Natural killer cell treated with Interleukin-12 subunit alpha and Interleukin-12 subunit beta and Interleukin-15 and Interleukin-18, amount 100 ng/mL, for 72 hours (primary cell): ENCODE data around the gene ZG16B. TPM values are rescaled to one million over a fixed set of nuclear protein-coding genes. Genes with fewer than 3 reads are reported as not detected.

Experiments used
- ATAC-seq, 2 donors: fragments of 150-1000 bp; cut with Tn5 transposase in 1 of 2; sonication (Bioruptor Pico), chemical (Tn5 transposase) in 1 of 2; 2 replicates each; pipeline ENCODE4 v1.10.0; 2021
- DNase-seq: peaks from one replicate; pipeline ENCODE4 v3.0.0; 2022; ENCODE audit warnings: low spot score
- H3K27ac Mint-ChIP-seq, 2 donors: 1 replicate in 1 of 2; 2 replicates in 1 of 2; pipeline ENCODE4 v1.8.0; 2022; ENCODE audit warnings: mixed read lengths in 2 of 2, mild to moderate bottlenecking in 1 of 2, moderate library complexity in 1 of 2
- H3K27me3 Mint-ChIP-seq, 2 donors: 1 replicate in 1 of 2; 2 replicates in 1 of 2; pipeline ENCODE4 v1.8.0; 2022; ENCODE audit warnings: mixed read lengths in 2 of 2
- H3K36me3 Mint-ChIP-seq: one replicate; pipeline ENCODE4 v1.8.0; 2022; ENCODE audit warnings: mixed read lengths
- H3K4me1 Mint-ChIP-seq, 2 donors: 1 replicate in 1 of 2; 2 replicates in 1 of 2; pipeline ENCODE4 v1.8.0; 2022; ENCODE audit warnings: low read depth in 2 of 2, mixed read lengths in 2 of 2, mild to moderate bottlenecking in 1 of 2
- H3K4me3 Mint-ChIP-seq: one replicate; pipeline ENCODE4 v1.8.0; 2022; ENCODE audit warnings: mixed read lengths
- H3K9me3 Mint-ChIP-seq: 2 replicates; pipeline ENCODE4 v1.8.0; 2022; ENCODE audit warnings: mixed read lengths
- total RNA-seq, 2 donors: library from RNA; stranded (reverse); gene quantifications; one replicate each; pipeline ENCODE4 v1.2.3, GENCODE V29; 2022

The ZG16B gene
- total RNA-seq, 2 donors from 2014 or later: 3.8 to 22.1 TPM

GRCh38 chr16:2852731-2853507 is 22.8 kb downstream of the ZG16B start:
- Mint-ChIP-seq H3K4me3 (no peak overlapping the region), H3K9me3 (peaks cover 5% of the 10 kb centered on the region), H3K36me3 (peaks cover 10% of the 10 kb centered on the region), H3K27me3 (peaks cover 9 to 14% of the 10 kb centered on the region in 2 donors), H3K27ac (no peak overlapping the region), H3K4me1 (peaks cover 11 to 20% of the 10 kb centered on the region in 2 donors)
- ATAC-seq (no peak), DNase-seq (no peak)

- peaks cover 9 to 15% of the 10 kb centered on the region in 2 donors for H3K27me3 Mint-ChIP-seq
- H3K4me1 Mint-ChIP-seq: peaks cover 11 to 20% of the 10 kb centered on the region in 2 donors
- peaks cover 10% of the 10 kb centered on the region for H3K36me3 Mint-ChIP-seq
- no peak overlapping the region for H3K27ac Mint-ChIP-seq
- H3K4me3 Mint-ChIP-seq: no peak overlapping the region
- ATAC-seq (no peak), DNase-seq (no peak)
- H3K9me3 Mint-ChIP-seq: peaks cover 5% of the 10 kb centered on the region
These were observed 23.5 kb downstream of the ZG16B start for GRCh38 chr16:2853531-2854073.

- Mint-ChIP-seq H3K9me3 (peaks cover 5% of the 10 kb centered on the region), H3K4me1 (peaks cover 11 to 14% of the 10 kb centered on the region in 2 donors), H3K36me3 (peaks cover 10% of the 10 kb centered on the region), H3K4me3 (no peak overlapping the region), H3K27ac (no peak overlapping the region), H3K27me3 (peaks cover 2 to 7% of the 10 kb centered on the region in 2 donors)
- ATAC-seq (no peak), DNase-seq (no peak)
These were observed 24.7 kb downstream of the ZG16B start for GRCh38 chr16:2854700-2855309.

DNA sequence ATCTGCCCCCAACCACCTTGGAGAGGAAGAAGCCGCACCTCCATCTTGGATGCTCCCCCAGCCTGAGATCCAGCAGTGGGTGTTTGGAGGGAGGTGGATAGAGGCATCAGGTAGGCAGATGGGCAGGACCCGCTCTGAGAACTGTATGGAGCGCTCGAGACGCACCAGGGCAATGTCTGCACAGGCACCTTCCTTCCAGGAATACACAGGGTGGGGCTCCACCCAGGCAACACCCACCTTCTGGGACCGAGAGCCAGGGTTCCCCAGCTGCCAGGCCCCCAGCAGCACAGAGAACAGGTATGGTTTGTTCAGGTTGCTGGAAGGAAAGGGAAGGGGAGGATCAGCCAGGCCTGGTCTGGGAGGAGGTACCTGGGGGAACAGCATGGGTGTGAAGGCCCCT is 25.4 kb downstream of the ZG16B start:
- ATAC-seq: no peak
- no peak overlapping the region for H3K4me3 Mint-ChIP-seq
- peaks cover 10% of the 10 kb centered on the region for H3K36me3 Mint-ChIP-seq
- peaks cover 11 to 14% of the 10 kb centered on the region in 2 donors for H3K4me1 Mint-ChIP-seq
- H3K27me3 Mint-ChIP-seq: peaks cover 2 to 7% of the 10 kb centered on the region in 2 donors
- DNase-seq: no peak
- H3K9me3 Mint-ChIP-seq: peaks cover 5% of the 10 kb centered on the region
- H3K27ac Mint-ChIP-seq: no peak overlapping the region

DNA sequence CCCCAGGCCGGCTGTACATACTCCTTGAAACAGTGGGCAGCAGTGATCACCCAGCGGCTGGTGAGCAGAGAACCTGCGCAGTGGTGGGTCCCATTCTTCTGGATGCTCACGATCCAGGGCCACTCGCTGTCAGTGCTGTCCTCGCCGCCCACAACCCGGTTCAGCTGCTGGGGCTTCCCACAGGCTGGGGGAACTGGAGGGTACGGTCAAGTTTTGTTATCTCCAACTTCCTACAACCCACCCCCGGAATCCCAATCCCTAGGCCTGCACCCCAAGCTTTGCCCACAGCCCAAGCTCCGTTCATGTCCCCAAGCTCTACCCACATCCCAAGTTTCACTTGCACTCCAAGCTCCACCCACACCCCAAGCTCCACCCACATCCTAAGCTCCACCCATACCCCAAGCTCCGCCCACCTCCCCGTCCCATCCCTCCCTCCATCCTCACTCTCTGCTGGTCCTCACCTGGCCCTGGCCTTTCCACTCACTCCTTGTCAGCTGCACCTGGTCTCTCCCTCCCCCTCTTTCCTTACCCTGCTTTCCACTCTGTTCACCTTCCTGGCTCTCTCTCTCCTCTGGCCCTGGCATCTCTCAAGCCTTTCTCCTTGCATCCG is 26.1 kb downstream of the ZG16B start:
- peaks cover 2 to 8% of the 10 kb centered on the region in 2 donors for H3K27me3 Mint-ChIP-seq
- peak overlapping the region; percentile 49 for H3K4me3 Mint-ChIP-seq
- DNase-seq: no peak
- H3K36me3 Mint-ChIP-seq: peaks cover 10% of the 10 kb centered on the region
- H3K9me3 Mint-ChIP-seq: peaks cover 6% of the 10 kb centered on the region
- ATAC-seq: peak in 1 of 2 donors; percentile 67
- H3K4me1 Mint-ChIP-seq: peaks cover 11 to 14% of the 10 kb centered on the region in 2 donors
- peak overlapping the region in 1 of 2 donors; percentile 50 for H3K27ac Mint-ChIP-seq

GRCh38 chr16:2856686-2857450 is 26.8 kb downstream of the ZG16B start:
- Mint-ChIP-seq H3K27ac (peak overlapping the region in 1 of 2 donors; percentile 50), H3K36me3 (peaks cover 10% of the 10 kb centered on the region), H3K27me3 (peaks cover 2 to 12% of the 10 kb centered on the region in 2 donors), H3K4me1 (peaks cover 11 to 14% of the 10 kb centered on the region in 2 donors), H3K4me3 (no peak overlapping the region), H3K9me3 (peaks cover 8% of the 10 kb centered on the region)
- no peak for ATAC-seq
- no peak for DNase-seq

DNA sequence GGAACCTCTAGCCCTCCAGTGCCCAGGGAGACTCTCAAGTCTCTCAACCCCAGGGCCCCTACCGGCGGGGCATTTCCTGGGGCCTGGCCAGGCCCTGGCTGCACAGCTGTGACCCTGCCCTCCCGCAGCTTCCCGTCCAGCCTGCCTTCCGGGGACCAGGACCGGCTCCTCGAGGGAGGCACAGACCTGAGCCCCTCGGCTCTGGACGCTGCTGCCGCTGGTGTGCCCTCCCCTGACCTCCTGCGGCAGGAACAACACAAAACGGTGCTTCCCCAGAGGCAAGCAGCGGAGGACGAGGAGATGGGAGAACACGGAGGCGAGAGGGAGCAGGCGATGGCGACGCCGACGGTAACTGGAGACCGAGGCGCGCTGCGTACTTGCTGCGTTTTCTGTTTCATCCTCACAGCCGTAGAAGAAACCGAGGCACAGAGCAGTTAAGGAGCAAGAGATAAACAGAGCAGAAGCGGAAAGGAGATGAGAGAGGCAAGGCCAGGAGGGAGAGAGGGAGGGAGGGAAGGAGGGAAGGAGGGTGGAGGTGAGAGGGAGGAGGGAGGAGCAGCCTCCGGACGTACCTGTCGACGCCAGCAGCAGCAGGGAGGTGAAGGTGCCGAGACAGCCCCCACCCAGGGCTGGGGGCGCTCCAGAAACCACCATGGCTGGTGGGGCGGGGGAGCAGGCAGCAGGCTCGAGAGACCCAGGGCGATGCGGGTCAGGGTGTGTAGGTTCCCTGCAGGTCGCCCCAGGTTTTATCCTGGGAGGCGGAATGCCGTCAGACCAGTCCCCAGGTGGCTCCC is 27.5 kb downstream of the ZG16B start, which contains the start of gene PRSS22:
PRSS22 (minus strand) TSS at position 720 of the 794 bp plus-strand sequence; CDS start at position 654, 66 bp downstream.
- H3K27ac Mint-ChIP-seq: peak within 1 kb of the TSS in 1 of 2 donors; percentile 88
- ATAC-seq (peak; percentile 14 to 41), DNase-seq (no peak)
- peak within 1 kb of the TSS; percentile 90 for H3K4me3 Mint-ChIP-seq
- H3K27me3 Mint-ChIP-seq: peaks cover 2 to 12% of the 10 kb centered on the region in 2 donors
- peaks cover 11 to 14% of the 10 kb centered on the region in 2 donors for H3K4me1 Mint-ChIP-seq
- peaks cover 10% of the 10 kb centered on the region for H3K36me3 Mint-ChIP-seq
- peaks cover 8% of the 10 kb centered on the region for H3K9me3 Mint-ChIP-seq

GRCh38 chr16:2858245-2859025 is 28.3 kb downstream of the ZG16B start:
- ATAC-seq (no peak), DNase-seq (no peak)
- H3K27ac Mint-ChIP-seq: no peak overlapping the region
- no peak overlapping the region for H3K4me3 Mint-ChIP-seq
- H3K9me3 Mint-ChIP-seq: peaks cover 8% of the 10 kb centered on the region
- H3K4me1 Mint-ChIP-seq: peaks cover 11 to 14% of the 10 kb centered on the region in 2 donors
- H3K27me3 Mint-ChIP-seq: peaks cover 2 to 12% of the 10 kb centered on the region in 2 donors
- peaks cover 10% of the 10 kb centered on the region for H3K36me3 Mint-ChIP-seq

DNA sequence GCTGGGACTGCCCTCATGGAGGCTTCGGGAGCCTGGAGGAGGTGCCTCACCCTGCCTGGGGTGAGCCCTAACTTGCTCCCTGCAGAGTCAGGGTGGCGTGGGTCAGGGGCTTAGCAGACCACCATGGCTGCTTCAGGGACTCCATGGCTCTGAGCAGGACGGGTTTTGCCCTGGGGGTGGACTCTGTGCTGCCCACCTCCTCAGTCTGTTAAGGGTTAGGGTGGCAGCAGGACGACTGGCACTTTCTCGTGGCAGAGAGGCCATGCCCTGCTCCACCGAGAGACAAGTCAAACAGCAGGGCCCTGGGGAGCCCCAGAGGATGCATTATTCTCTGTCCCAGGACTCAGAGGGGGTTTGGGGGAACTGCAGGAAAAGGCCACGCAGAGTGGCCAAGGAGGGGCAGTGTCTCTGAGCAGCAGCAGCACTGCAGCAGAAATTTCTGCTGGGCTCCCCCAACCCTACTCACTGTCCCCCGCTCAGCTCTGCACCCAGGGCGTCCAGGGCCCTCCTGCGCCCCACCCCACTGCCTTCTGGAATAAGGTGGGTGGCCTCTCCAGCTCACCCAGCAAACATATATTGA is 29.7 kb downstream of the ZG16B start:
- ATAC-seq (no peak), DNase-seq (no peak)
- H3K4me1 Mint-ChIP-seq: peaks cover 6 to 10% of the 10 kb centered on the region in 2 donors
- H3K9me3 Mint-ChIP-seq: peaks cover 4% of the 10 kb centered on the region
- H3K4me3 Mint-ChIP-seq: no peak overlapping the region
- peaks cover 1% of the 10 kb centered on the region for H3K36me3 Mint-ChIP-seq
- H3K27ac Mint-ChIP-seq: no peak overlapping the region
- peaks cover 2 to 12% of the 10 kb centered on the region in 2 donors for H3K27me3 Mint-ChIP-seq

- Mint-ChIP-seq H3K4me3 (no peak overlapping the region), H3K27me3 (peaks cover 2 to 12% of the 10 kb centered on the region in 2 donors), H3K36me3 (no peaks in the 10 kb centered on the region), H3K4me1 (peaks cover 6 to 10% of the 10 kb centered on the region in 2 donors), H3K9me3 (peaks cover 4% of the 10 kb centered on the region), H3K27ac (no peak overlapping the region)
- ATAC-seq (no peak), DNase-seq (no peak)
These were observed 30.9 kb downstream of the ZG16B start for GRCh38 chr16:2860826-2861567.

DNA sequence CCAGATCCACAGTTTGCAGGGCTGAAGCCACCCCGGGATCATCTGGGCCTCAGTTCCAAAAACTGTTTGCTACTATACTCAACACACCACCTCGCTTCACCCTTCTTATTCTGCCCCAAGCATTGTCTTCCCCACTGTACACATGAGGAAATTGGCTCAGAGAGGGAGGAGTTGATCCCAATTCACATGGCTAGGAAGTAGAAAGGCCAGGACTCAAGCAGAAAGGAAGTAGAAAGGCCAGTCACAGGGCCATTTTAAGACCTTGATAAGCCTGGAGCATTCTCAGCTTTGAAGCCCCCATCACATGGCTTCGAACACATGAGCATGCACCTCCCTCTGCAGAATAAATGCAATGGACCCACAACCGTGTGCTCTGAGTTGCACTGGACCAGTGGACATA is 35.5 kb downstream of the ZG16B start:
- Mint-ChIP-seq H3K4me3 (no peak overlapping the region), H3K9me3 (peaks cover 4% of the 10 kb centered on the region), H3K27me3 (peaks cover 2 to 5% of the 10 kb centered on the region in 2 donors), H3K36me3 (no peaks in the 10 kb centered on the region), H3K4me1 (peaks cover 8 to 20% of the 10 kb centered on the region in 2 donors), H3K27ac (no peak overlapping the region)
- ATAC-seq (no peak), DNase-seq (no peak)
